Stomach (tissue), 4 donors: ENCODE measurements around the gene ERF.
"Not testable (repeated sequence)": the region's sequence is repeated elsewhere in the genome, so short reads cannot be mapped to it uniquely, and the experiment has no call there.

Experiments used
- CTCF ChIP-seq, 7 experiments: fragments of 450-650 bp in 4 of 7; fragments of 200-600 bp in 3 of 7; sonication (generic) in 3 of 7; IDR thresholded peaks; one replicate each; pipeline ENCODE4 v1.5.1; 2016 to 2019; ENCODE audit warnings: antibody characterized with exemption in 7 of 7, control low read depth in 2 of 7, mild to moderate bottlenecking in 1 of 7
- EP300 ChIP-seq: sonication (generic); formaldehyde crosslinking; IDR thresholded peaks from one replicate; pipeline ENCODE4 v1.6.1; 2017; ENCODE audit warnings: antibody characterized with exemption
- POLR2A ChIP-seq, 4 donors: fragments of 450-650 bp; IDR thresholded peaks; one replicate each; pipeline ENCODE4 v1.6.1; 2016; ENCODE audit warnings: antibody characterized with exemption in 4 of 4, control low read depth in 2 of 4, mild to moderate bottlenecking in 1 of 4, moderate library complexity in 1 of 4
- POLR2AphosphoS5 ChIP-seq, 3 donors: sonication (generic); formaldehyde crosslinking; IDR thresholded peaks; one replicate each; pipeline ENCODE4 v1.6.1; 2016; ENCODE audit warnings: antibody characterized with exemption in 3 of 3

GRCh38 chr19:42266928-42267603 lies 12.1 kb upstream of the ERF start:
- TF ChIP-seq POLR2A (IDR thresholded peaks at IDR 0.05); CTCF (IDR thresholded peaks at IDR 0.05); EP300; POLR2AphosphoS5 (IDR thresholded peaks at IDR 0.05): not testable (repeated sequence)
